Stimulated activated memory B cell treated with anti-CD40 and anti-IgM and Interleukin-4, amounts not matched to agents 10 μg/mL and 1 μg/mL and 100 μg/mL, for 72 hours (primary cell): Measurements from ENCODE around the gene FNBP1.

ENCODE experiments used
- ATAC-seq: fragments of 150-1000 bp; cut with Tn5 transposase; 2 replicates; pipeline ENCODE4 v1.10.0; 2021
- H3K27ac Mint-ChIP-seq: one replicate; pipeline ENCODE4 v1.8.0; 2022; ENCODE audit warnings: mild to moderate bottlenecking, mixed read lengths
- H3K27me3 Mint-ChIP-seq: one replicate; pipeline ENCODE4 v1.8.0; 2022; ENCODE audit warnings: mixed read lengths
- H3K36me3 Mint-ChIP-seq: one replicate; pipeline ENCODE4 v1.8.0; 2022; ENCODE audit warnings: mixed read lengths
- H3K4me1 Mint-ChIP-seq: one replicate; pipeline ENCODE4 v1.8.0; 2022; ENCODE audit warnings: mixed read lengths
- H3K4me3 Mint-ChIP-seq: one replicate; pipeline ENCODE4 v1.8.0; 2022; ENCODE audit warnings: mild to moderate bottlenecking, moderate library complexity, mixed read lengths
- H3K9me3 Mint-ChIP-seq: one replicate; pipeline ENCODE4 v1.8.0; 2022; ENCODE audit warnings: mixed read lengths

The FNBP1 gene

GRCh38 chr9:130053504-130054324 lies 10.7 kb upstream of the FNBP1 start, which contains the start of gene GPR107:
Gene GPR107, plus strand, starts transcription at chr9:130053906. Its CDS starts 27 bp downstream, at chr9:130053933.
- H3K9me3 Mint-ChIP-seq, result no peaks in the 10 kb centered on the region
- peaks cover 7% of the 10 kb centered on the region for H3K36me3 Mint-ChIP-seq
- peak within 1 kb of the TSS; percentile 90 for H3K27ac Mint-ChIP-seq
- H3K4me1 Mint-ChIP-seq, result peaks cover 21% of the 10 kb centered on the region
- H3K27me3 Mint-ChIP-seq, result no peaks in the 10 kb centered on the region
- peak; percentile 97 for ATAC-seq
- peak within 1 kb of the TSS; percentile 96 for H3K4me3 Mint-ChIP-seq

- Mint-ChIP-seq H3K27ac (peak overlapping the region; percentile 90), H3K4me1 (peaks cover 21% of the 10 kb centered on the region), H3K9me3 (no peaks in the 10 kb centered on the region), H3K27me3 (no peaks in the 10 kb centered on the region), H3K36me3 (peaks cover under 1% of the 10 kb centered on the region), H3K4me3 (peak overlapping the region; percentile 96)
- no peak for ATAC-seq
Observed at GRCh38 chr9:130053109-130053503, 10.1 kb upstream of the FNBP1 start.

GRCh38 chr9:130051855-130052254 lies 8.9 kb upstream of the FNBP1 start:
- no peak for ATAC-seq
- H3K9me3 Mint-ChIP-seq, result no peaks in the 10 kb centered on the region
- H3K4me1 Mint-ChIP-seq, result peaks cover 21% of the 10 kb centered on the region
- no peak overlapping the region for H3K27ac Mint-ChIP-seq
- no peaks in the 10 kb centered on the region for H3K36me3 Mint-ChIP-seq
- H3K27me3 Mint-ChIP-seq, result no peaks in the 10 kb centered on the region
- no peak overlapping the region for H3K4me3 Mint-ChIP-seq

GRCh38 chr9:130050462-130050861 lies 7.5 kb upstream of the FNBP1 start:
- H3K4me3 Mint-ChIP-seq, result no peak overlapping the region
- no peak for ATAC-seq

GRCh38 chr9:130049431-130050210 lies 6.6 kb upstream of the FNBP1 start:
- no peak for ATAC-seq
- Mint-ChIP-seq H3K27ac (no peak overlapping the region), H3K4me3 (no peak overlapping the region), H3K27me3 (no peaks in the 10 kb centered on the region), H3K36me3 (no peaks in the 10 kb centered on the region), H3K4me1 (peaks cover 28% of the 10 kb centered on the region), H3K9me3 (no peaks in the 10 kb centered on the region)

More at GRCh38 chr9:130050462-130050861, 7.5 kb upstream of the FNBP1 start:
- Mint-ChIP-seq H3K27ac (no peak overlapping the region), H3K4me1 (peaks cover 27% of the 10 kb centered on the region), H3K36me3 (no peaks in the 10 kb centered on the region), H3K27me3 (no peaks in the 10 kb centered on the region), H3K9me3 (no peaks in the 10 kb centered on the region)

GRCh38 chr9:130045725-130046450 lies 2.9 kb upstream of the FNBP1 start:
- H3K36me3 Mint-ChIP-seq, result peaks cover 15% of the 10 kb centered on the region
- ATAC-seq, result no peak
- no peaks in the 10 kb centered on the region for H3K9me3 Mint-ChIP-seq
- H3K4me3 Mint-ChIP-seq, result no peak overlapping the region
- peak overlapping the region; percentile 100 for H3K27ac Mint-ChIP-seq
- H3K4me1 Mint-ChIP-seq, result peaks cover 27% of the 10 kb centered on the region
- H3K27me3 Mint-ChIP-seq, result no peaks in the 10 kb centered on the region

GRCh38 chr9:130043654-130044623 lies 950 bp upstream of the FNBP1 start:
- Mint-ChIP-seq H3K9me3 (no peaks in the 10 kb centered on the region), H3K4me1 (peaks cover 42% of the 10 kb centered on the region), H3K4me3 (peak overlapping the region; percentile 95), H3K27ac (peak overlapping the region; percentile 100), H3K36me3 (peaks cover 27% of the 10 kb centered on the region), H3K27me3 (no peaks in the 10 kb centered on the region)
- ATAC-seq, result no peak

GRCh38 chr9:130042406-130042884 lies 544 bp downstream of the FNBP1 start:
- ATAC-seq, result peak; percentile 39
- Mint-ChIP-seq H3K9me3 (no peaks in the 10 kb centered on the region), H3K27ac (peak overlapping the region; percentile 100), H3K36me3 (peaks cover 27% of the 10 kb centered on the region), H3K4me1 (peaks cover 51% of the 10 kb centered on the region), H3K4me3 (peak overlapping the region; percentile 95), H3K27me3 (no peaks in the 10 kb centered on the region)

- ATAC-seq, result no peak
- Mint-ChIP-seq H3K4me1 (peaks cover 57% of the 10 kb centered on the region), H3K36me3 (peaks cover 33% of the 10 kb centered on the region), H3K4me3 (peak overlapping the region; percentile 95), H3K27me3 (no peaks in the 10 kb centered on the region), H3K9me3 (no peaks in the 10 kb centered on the region), H3K27ac (peak overlapping the region; percentile 100)
Observed at GRCh38 chr9:130041648-130042405, 1.2 kb downstream of the FNBP1 start.

- Mint-ChIP-seq H3K27ac (peak overlapping the region; percentile 100), H3K4me1 (peaks cover 64% of the 10 kb centered on the region), H3K4me3 (peak overlapping the region; percentile 95), H3K9me3 (no peaks in the 10 kb centered on the region), H3K27me3 (no peaks in the 10 kb centered on the region), H3K36me3 (peaks cover 37% of the 10 kb centered on the region)
- no peak for ATAC-seq
Observed at GRCh38 chr9:130040984-130041647, 1.9 kb downstream of the FNBP1 start.

GRCh38 chr9:130039528-130040147 lies 3.4 kb downstream of the FNBP1 start:
- H3K4me3 Mint-ChIP-seq, result peak overlapping the region; percentile 95
- no peaks in the 10 kb centered on the region for H3K27me3 Mint-ChIP-seq
- H3K36me3 Mint-ChIP-seq, result peaks cover 47% of the 10 kb centered on the region
- H3K4me1 Mint-ChIP-seq, result peaks cover 66% of the 10 kb centered on the region
- peak overlapping the region; percentile 100 for H3K27ac Mint-ChIP-seq
- no peaks in the 10 kb centered on the region for H3K9me3 Mint-ChIP-seq
- peak; percentile 62 for ATAC-seq

GRCh38 chr9:130036099-130036498 lies 6.9 kb downstream of the FNBP1 start:
- Mint-ChIP-seq H3K9me3 (no peaks in the 10 kb centered on the region), H3K4me3 (peak overlapping the region; percentile 95), H3K27ac (peak overlapping the region; percentile 100), H3K36me3 (peaks cover 44% of the 10 kb centered on the region), H3K4me1 (peaks cover 80% of the 10 kb centered on the region), H3K27me3 (no peaks in the 10 kb centered on the region)
- no peak for ATAC-seq

GRCh38 chr9:130034570-130034969 lies 8.4 kb downstream of the FNBP1 start:
- Mint-ChIP-seq H3K4me3 (peak overlapping the region; percentile 67), H3K27ac (peak overlapping the region; percentile 100), H3K9me3 (no peaks in the 10 kb centered on the region), H3K27me3 (no peaks in the 10 kb centered on the region), H3K4me1 (peaks cover 87% of the 10 kb centered on the region), H3K36me3 (peaks cover 33% of the 10 kb centered on the region)
- ATAC-seq, result peak; percentile 45
